ENCODE measurements around the gene PRR23C. TPM values are rescaled to one million over a fixed set of nuclear protein-coding genes. Genes with fewer than 3 reads are reported as not detected.

The PRR23C gene
- total RNA-seq, 1 experiment from 2014 or later = not detected

- no peak overlapping the region for H3K4me2 ChIP-seq (ENCODE audit: low read length)
- ATAC-seq = no peak
- no peaks in the 10 kb centered on the region for H3K27me3 ChIP-seq (ENCODE audit: insufficient read depth, low read length)
- H3K9me3 ChIP-seq (ENCODE audit: control insufficient read depth in 1 of 2, insufficient read depth in 1 of 2, low read depth in 1 of 2, low read length in 2 of 2) = no peaks in the 10 kb centered on the region
- H3K79me2 ChIP-seq (ENCODE audit: insufficient read depth, low read length) = no peaks in the 10 kb centered on the region
- no peak for TF ChIP-seq CEBPB (IDR thresholded peaks at IDR 0.05; ENCODE audit: low read depth)
- TF ChIP-seq, protein P1, sequence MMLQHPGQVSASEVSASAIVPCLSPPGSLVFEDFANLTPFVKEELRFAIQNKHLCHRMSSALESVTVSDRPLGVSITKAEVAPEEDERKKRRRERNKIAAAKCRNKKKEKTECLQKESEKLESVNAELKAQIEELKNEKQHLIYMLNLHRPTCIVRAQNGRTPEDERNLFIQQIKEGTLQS (IDR thresholded peaks at IDR 0.05) = no peak
- TF ChIP-seq EGR1 (IDR thresholded peaks at IDR 0.05; ENCODE audit: low read depth) = no peak
- TF ChIP-seq POLR2A (IDR thresholded peaks at IDR 0.05; ENCODE audit: borderline replicate concordance, extremely low read depth, insufficient read depth, insufficient read length) = no peak
- TF ChIP-seq SIN3A (IDR thresholded peaks at IDR 0.05; ENCODE audit: low read depth) = no peak
- no peak for TF ChIP-seq ELF1 (IDR thresholded peaks at IDR 0.05; ENCODE audit: borderline replicate concordance, low read depth)
- TF ChIP-seq, protein P2, sequence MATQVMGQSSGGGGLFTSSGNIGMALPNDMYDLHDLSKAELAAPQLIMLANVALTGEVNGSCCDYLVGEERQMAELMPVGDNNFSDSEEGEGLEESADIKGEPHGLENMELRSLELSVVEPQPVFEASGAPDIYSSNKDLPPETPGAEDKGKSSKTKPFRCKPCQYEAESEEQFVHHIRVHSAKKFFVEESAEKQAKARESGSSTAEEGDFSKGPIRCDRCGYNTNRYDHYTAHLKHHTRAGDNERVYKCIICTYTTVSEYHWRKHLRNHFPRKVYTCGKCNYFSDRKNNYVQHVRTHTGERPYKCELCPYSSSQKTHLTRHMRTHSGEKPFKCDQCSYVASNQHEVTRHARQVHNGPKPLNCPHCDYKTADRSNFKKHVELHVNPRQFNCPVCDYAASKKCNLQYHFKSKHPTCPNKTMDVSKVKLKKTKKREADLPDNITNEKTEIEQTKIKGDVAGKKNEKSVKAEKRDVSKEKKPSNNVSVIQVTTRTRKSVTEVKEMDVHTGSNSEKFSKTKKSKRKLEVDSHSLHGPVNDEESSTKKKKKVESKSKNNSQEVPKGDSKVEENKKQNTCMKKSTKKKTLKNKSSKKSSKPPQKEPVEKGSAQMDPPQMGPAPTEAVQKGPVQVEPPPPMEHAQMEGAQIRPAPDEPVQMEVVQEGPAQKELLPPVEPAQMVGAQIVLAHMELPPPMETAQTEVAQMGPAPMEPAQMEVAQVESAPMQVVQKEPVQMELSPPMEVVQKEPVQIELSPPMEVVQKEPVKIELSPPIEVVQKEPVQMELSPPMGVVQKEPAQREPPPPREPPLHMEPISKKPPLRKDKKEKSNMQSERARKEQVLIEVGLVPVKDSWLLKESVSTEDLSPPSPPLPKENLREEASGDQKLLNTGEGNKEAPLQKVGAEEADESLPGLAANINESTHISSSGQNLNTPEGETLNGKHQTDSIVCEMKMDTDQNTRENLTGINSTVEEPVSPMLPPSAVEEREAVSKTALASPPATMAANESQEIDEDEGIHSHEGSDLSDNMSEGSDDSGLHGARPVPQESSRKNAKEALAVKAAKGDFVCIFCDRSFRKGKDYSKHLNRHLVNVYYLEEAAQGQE (IDR thresholded peaks at IDR 0.05; ENCODE audit: low read depth) = no peak
- TF ChIP-seq EZH2phosphoT487 (IDR thresholded peaks at IDR 0.05; ENCODE audit: borderline replicate concordance) = no peak
- TF ChIP-seq CTCF (IDR thresholded peaks at IDR 0.05 in 2 of 3, conservative IDR thresholded peaks at IDR 0.05 in 1 of 3; ENCODE audit: borderline replicate concordance in 1 of 3, insufficient read depth in 1 of 3, low read depth in 2 of 3, low read length in 2 of 3) = no peak
- TF ChIP-seq ZNF274 (IDR thresholded peaks at IDR 0.05; ENCODE audit: low read depth, low read length) = no peak
- no peak for TF ChIP-seq JUND (IDR thresholded peaks at IDR 0.05)
- H3K27ac ChIP-seq (ENCODE audit: low read depth, low read length) = no peak overlapping the region
- H4K20me1 ChIP-seq (ENCODE audit: insufficient read depth) = no peaks in the 10 kb centered on the region
- DNase-seq (ENCODE audit: low read depth, low spot score) = no peak
- CTCF ChIA-PET = no interaction called here
- H3K4me3 ChIP-seq (replicated peaks in 1 of 2; ENCODE audit: low read depth in 1 of 2, low read length in 2 of 2) = no peak overlapping the region
- H3K4me1 ChIP-seq (ENCODE audit: control insufficient read depth in 1 of 2, insufficient read depth in 2 of 2, low read length in 2 of 2) = no peaks in the 10 kb centered on the region
- H3K9me2 ChIP-seq (ENCODE audit: insufficient read depth) = no peaks in the 10 kb centered on the region
- no peak overlapping the region for H3K9ac ChIP-seq (ENCODE audit: low read length)
- H2AFZ ChIP-seq (ENCODE audit: low read depth, low read length, poor library complexity, severe bottlenecking) = no peak overlapping the region
- POLR2A ChIA-PET = no interaction called here
- RAD21 ChIA-PET (ENCODE audit: low non-redundant PET in 1 of 2, low total read pairs in 2 of 2, uncharacterized antibody in 2 of 2, unreplicated experiment in 2 of 2) = no interaction called here
- BruUV-seq (replicated peaks) = no TSS peak
- intact Hi-C loops (cut with micrococcal nuclease) = no loop called here
- H3K36me3 ChIP-seq (ENCODE audit: control insufficient read depth in 1 of 2, insufficient read depth in 2 of 2, low read length in 2 of 2) = no peaks in the 10 kb centered on the region
These were observed 44.0 kb upstream of the PRR23C start for GRCh38 chr3:139088462-139089324.

Measured in HCT116 (cell line).